GM10266 (cell line): Measurements from ENCODE around the gene PLEKHA5.

Experiments used
- DNase-seq: peaks from one replicate; pipeline ENCODE4 v3.0.0; 2012; ENCODE audit errors: extremely low spot score
- CTCF ChIP-seq: IDR thresholded peaks from 2 replicates; pipeline ENCODE4 v1.5.1; 2012; ENCODE audit warnings: mild to moderate bottlenecking, low read depth; ENCODE audit not compliant: control insufficient read depth, insufficient read depth; ENCODE audit errors: missing control alignments

The PLEKHA5 gene

GRCh38 chr12:19093218-19093617, 36.3 kb upstream of the PLEKHA5 start:
- no peak for TF ChIP-seq CTCF
- no peak for DNase-seq

GRCh38 chr12:19095331-19095730, 34.2 kb upstream of the PLEKHA5 start:
- DNase-seq = no peak
- TF ChIP-seq CTCF = no peak

GRCh38 chr12:19095756-19096480, 33.6 kb upstream of the PLEKHA5 start:
- no peak for DNase-seq
- TF ChIP-seq CTCF = no peak

GRCh38 chr12:19105463-19105862, 24.1 kb upstream of the PLEKHA5 start:
- no peak for TF ChIP-seq CTCF
- DNase-seq = no peak

GRCh38 chr12:19107750-19108149, 21.8 kb upstream of the PLEKHA5 start:
- DNase-seq = no peak
- no peak for TF ChIP-seq CTCF

- no peak for TF ChIP-seq CTCF
- DNase-seq = no peak
Observed at GRCh38 chr12:19110221-19110940, 19.2 kb upstream of the PLEKHA5 start.

GRCh38 chr12:19113464-19113863, 16.1 kb upstream of the PLEKHA5 start:
- DNase-seq = no peak
- no peak for TF ChIP-seq CTCF
